SK-N-SH treated with all-trans-retinoic acid at 6 μM for 48 hours (cell line): ENCODE results near the gene S1PR4.

Source experiments
- ARNTL ChIP-seq: fragments of 450-650 bp; formaldehyde crosslinking; IDR thresholded peaks from 2 replicates; pipeline ENCODE4 v1.5.0; 2020; ENCODE audit warnings: low read depth, mild to moderate bottlenecking, moderate library complexity, borderline replicate concordance
- ISL1 ChIP-seq: fragments of 250-450 bp; sonication (Bioruptor Pico); IDR thresholded peaks from 2 replicates; pipeline ENCODE4 v2.1.2; 2022; ENCODE audit warnings: mild to moderate bottlenecking, moderate library complexity
- PPARA ChIP-seq: fragments of 250-450 bp; sonication (Bioruptor Pico); IDR thresholded peaks from 2 replicates; pipeline ENCODE4 v1.5.0; 2020; ENCODE audit warnings: mild to moderate bottlenecking, borderline replicate concordance
- RARB ChIP-seq: fragments of 250-450 bp; sonication (Bioruptor Pico); IDR thresholded peaks from 2 replicates; pipeline ENCODE4 v1.8.0; 2021; ENCODE audit warnings: mild to moderate bottlenecking, moderate library complexity
- ZFP30 ChIP-seq: fragments of 450-650 bp; formaldehyde crosslinking; IDR thresholded peaks from 2 replicates; pipeline ENCODE4 v1.5.0; 2022; ENCODE audit warnings: mild to moderate bottlenecking, moderate library complexity
- TF ChIP-seq, protein P1 (sequence below): fragments of 250-450 bp; sonication (Bioruptor Pico); IDR thresholded peaks from 2 replicates; pipeline ENCODE4 v1.5.1; 2021; ENCODE audit warnings: mild to moderate bottlenecking, moderate library complexity
- TF ChIP-seq, protein P2 (sequence below): fragments of 250-450 bp; sonication (Bioruptor Pico); IDR thresholded peaks from 2 replicates; pipeline ENCODE4 v1.5.1; 2020; ENCODE audit warnings: low read depth, mild to moderate bottlenecking, moderate library complexity

- TF ChIP-seq RARB (CRISPR knock-in tag) (no peak), ARNTL (CRISPR knock-in tag) (no peak), PPARA (CRISPR knock-in tag) (no peak), ISL1 (CRISPR knock-in tag) (no peak), ZFP30 (CRISPR knock-in tag) (no peak)
- TF ChIP-seq, protein P1, sequence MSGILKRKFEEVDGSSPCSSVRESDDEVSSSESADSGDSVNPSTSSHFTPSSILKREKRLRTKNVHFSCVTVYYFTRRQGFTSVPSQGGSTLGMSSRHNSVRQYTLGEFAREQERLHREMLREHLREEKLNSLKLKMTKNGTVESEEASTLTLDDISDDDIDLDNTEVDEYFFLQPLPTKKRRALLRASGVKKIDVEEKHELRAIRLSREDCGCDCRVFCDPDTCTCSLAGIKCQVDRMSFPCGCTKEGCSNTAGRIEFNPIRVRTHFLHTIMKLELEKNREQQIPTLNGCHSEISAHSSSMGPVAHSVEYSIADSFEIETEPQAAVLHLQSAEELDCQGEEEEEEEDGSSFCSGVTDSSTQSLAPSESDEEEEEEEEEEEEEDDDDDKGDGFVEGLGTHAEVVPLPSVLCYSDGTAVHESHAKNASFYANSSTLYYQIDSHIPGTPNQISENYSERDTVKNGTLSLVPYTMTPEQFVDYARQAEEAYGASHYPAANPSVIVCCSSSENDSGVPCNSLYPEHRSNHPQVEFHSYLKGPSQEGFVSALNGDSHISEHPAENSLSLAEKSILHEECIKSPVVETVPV: no peak
- TF ChIP-seq, protein P2, sequence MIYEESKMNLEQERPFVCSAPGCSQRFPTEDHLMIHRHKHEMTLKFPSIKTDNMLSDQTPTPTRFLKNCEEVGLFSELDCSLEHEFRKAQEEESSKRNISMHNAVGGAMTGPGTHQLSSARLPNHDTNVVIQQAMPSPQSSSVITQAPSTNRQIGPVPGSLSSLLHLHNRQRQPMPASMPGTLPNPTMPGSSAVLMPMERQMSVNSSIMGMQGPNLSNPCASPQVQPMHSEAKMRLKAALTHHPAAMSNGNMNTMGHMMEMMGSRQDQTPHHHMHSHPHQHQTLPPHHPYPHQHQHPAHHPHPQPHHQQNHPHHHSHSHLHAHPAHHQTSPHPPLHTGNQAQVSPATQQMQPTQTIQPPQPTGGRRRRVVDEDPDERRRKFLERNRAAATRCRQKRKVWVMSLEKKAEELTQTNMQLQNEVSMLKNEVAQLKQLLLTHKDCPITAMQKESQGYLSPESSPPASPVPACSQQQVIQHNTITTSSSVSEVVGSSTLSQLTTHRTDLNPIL (CRISPR knock-in tag): no peak
Measured at GRCh38 chr19:3160219-3160618, 18.4 kb upstream of the S1PR4 start.
